IMR-90 (cell line): ENCODE measurements around the gene LPAR1. TPM values are rescaled to one million over a fixed set of nuclear protein-coding genes. Genes with fewer than 3 reads are reported as not detected.

Experiments
- ATAC-seq: fragments of 200-7000 bp; cut with Tn5 transposase; 2 replicates; pipeline ENCODE4 v1.9.1; 2020; ENCODE audit warnings: low read depth, mild to moderate bottlenecking, moderate library complexity
- BruUV-seq: library from RNA; stranded (reverse); fragments of 400-500 nt; replicated peaks from 2 replicates; lab custom pipeline; 2021; lab: Mats Ljungman, UMichigan
- CTCF ChIA-PET: fragments of 300-600 bp; formaldehyde crosslinking; extraction: SDS; loops from one replicate; lab custom pipeline; 2021; ENCODE audit warnings: antibody characterized with exemption; lab: Yijun Ruan, JAX
- POLR2A ChIA-PET: fragments of 300-600 bp; sonication (Branson Sonifier 250); formaldehyde crosslinking; loops from one replicate; lab custom pipeline; 2022; ENCODE audit warnings: antibody characterized with exemption; ENCODE audit not compliant: unreplicated experiment; lab: Charles Lee
- DNase-seq: peaks from one replicate; pipeline ENCODE4 v3.0.0; 2013
- H2AFZ ChIP-seq: replicated peaks from 2 replicates; pipeline ENCODE3; 2013; ENCODE audit warnings: low read length, mild to moderate bottlenecking; ENCODE audit not compliant: poor library complexity
- H2AK5ac ChIP-seq: 2 replicates; pipeline ENCODE4 v1.6.1; 2013; ENCODE audit warnings: low read depth, low read length, inconsistent platforms
- H2AK9ac ChIP-seq: replicated peaks from 2 replicates; pipeline ENCODE3; 2013; ENCODE audit warnings: mild to moderate bottlenecking, low read depth, low read length, moderate library complexity; ENCODE audit not compliant: poor library complexity
- H2BK120ac ChIP-seq: 2 replicates; pipeline ENCODE4 v1.6.1; 2013; ENCODE audit warnings: low read depth, low read length, inconsistent platforms
- H2BK15ac ChIP-seq: 3 replicates; pipeline ENCODE4 v1.6.1; 2013; ENCODE audit warnings: low read depth, low read length, inconsistent platforms
- H2BK20ac ChIP-seq: 2 replicates; pipeline ENCODE4 v1.6.1; 2013; ENCODE audit warnings: low read depth, mild to moderate bottlenecking, inconsistent platforms, low read length, moderate library complexity
- H2BK5ac ChIP-seq: 2 replicates; pipeline ENCODE4 v1.6.1; 2013; ENCODE audit warnings: mild to moderate bottlenecking, low read depth, low read length, inconsistent platforms; ENCODE audit not compliant: poor library complexity, severe bottlenecking
- H3K14ac ChIP-seq: replicated peaks from 2 replicates; pipeline ENCODE4 v1.6.1; 2013; ENCODE audit warnings: low read depth, low read length, inconsistent platforms
- H3K18ac ChIP-seq: 2 replicates; pipeline ENCODE4 v1.6.1; 2013; ENCODE audit warnings: low read depth, low read length, control low read depth
- H3K23ac ChIP-seq: 2 replicates; pipeline ENCODE4 v1.6.1; 2013; ENCODE audit warnings: low read depth, low read length, inconsistent platforms
- H3K27ac ChIP-seq: 2 replicates; pipeline ENCODE4 v1.5.1; 2013; ENCODE audit warnings: mild to moderate bottlenecking, control low read depth, low read length; ENCODE audit not compliant: insufficient read depth
- H3K27me3 ChIP-seq: 2 replicates; pipeline ENCODE4 v1.6.1; 2013; ENCODE audit warnings: low read length; ENCODE audit not compliant: control insufficient read depth, insufficient read depth
- H3K36me3 ChIP-seq: 2 replicates; pipeline ENCODE4 v1.6.1; 2013; ENCODE audit warnings: low read length, mixed read lengths; ENCODE audit not compliant: control insufficient read depth, insufficient read depth
- H3K4ac ChIP-seq: 2 replicates; pipeline ENCODE4 v1.6.1; 2013; ENCODE audit warnings: low read depth, low read length, inconsistent platforms
- H3K4me1 ChIP-seq: 2 replicates; pipeline ENCODE4 v1.6.1; 2013; ENCODE audit warnings: low read length, mixed read lengths; ENCODE audit not compliant: control insufficient read depth, insufficient read depth
- H3K4me2 ChIP-seq: 2 replicates; pipeline ENCODE4 v1.6.1; 2013; ENCODE audit warnings: low read depth, mild to moderate bottlenecking, control low read depth, low read length, moderate library complexity
- H3K4me3 ChIP-seq: 2 replicates; pipeline ENCODE4 v1.5.1; 2013; ENCODE audit warnings: low read depth, mild to moderate bottlenecking, control low read depth, low read length, moderate library complexity; ENCODE audit not compliant: insufficient read depth
- H3K56ac ChIP-seq: 2 replicates; pipeline ENCODE4 v1.6.1; 2013; ENCODE audit warnings: low read length, inconsistent platforms; ENCODE audit not compliant: insufficient read depth; ENCODE audit errors: extremely low read depth
- H3K79me1 ChIP-seq, 2 experiments: 2 replicates each; pipeline ENCODE4 v1.6.1; 2013; ENCODE audit warnings: low read length in 2 of 2, inconsistent platforms in 1 of 2, low read depth in 1 of 2
- H3K9ac ChIP-seq: 2 replicates; pipeline ENCODE4 v1.6.1; 2013; ENCODE audit warnings: low read depth, low read length, control low read depth
- H3K9me1 ChIP-seq: 2 replicates; pipeline ENCODE4 v1.6.1; 2013; ENCODE audit warnings: low read length, inconsistent platforms; ENCODE audit not compliant: insufficient read depth
- H3K9me3 ChIP-seq: 2 replicates; pipeline ENCODE4 v1.6.1; 2013; ENCODE audit warnings: low read length; ENCODE audit not compliant: control insufficient read depth, insufficient read depth
- H4K20me1 ChIP-seq: 2 replicates; pipeline ENCODE4 v1.6.1; 2013; ENCODE audit warnings: low read length, inconsistent platforms; ENCODE audit not compliant: insufficient read depth
- H4K5ac ChIP-seq: 2 replicates; pipeline ENCODE4 v1.6.1; 2013; ENCODE audit warnings: mild to moderate bottlenecking, low read depth, low read length, control low read depth
- H4K8ac ChIP-seq, 2 experiments: 2 replicates each; pipeline ENCODE4 v1.6.1; 2013; ENCODE audit warnings: low read depth in 2 of 2, low read length in 2 of 2, control low read depth in 1 of 2, inconsistent platforms in 1 of 2
- H4K91ac ChIP-seq: 2 replicates; pipeline ENCODE4 v1.6.1; 2013; ENCODE audit warnings: low read depth, low read length, inconsistent platforms; ENCODE audit not compliant: insufficient read depth
- BHLHE40 ChIP-seq: fragments of 150-350 bp; IDR thresholded peaks from 2 replicates; pipeline ENCODE4 v1.6.1; 2016; ENCODE audit warnings: mild to moderate bottlenecking, low read depth, low read length
- FOS ChIP-seq: fragments of 150-350 bp; IDR thresholded peaks from 2 replicates; pipeline ENCODE4 v1.6.1; 2016; ENCODE audit warnings: low read depth, low read length
- SMC3 ChIP-seq: fragments of 150-350 bp; IDR thresholded peaks from 2 replicates; pipeline ENCODE4 v1.6.1; 2016; ENCODE audit warnings: low read depth, mild to moderate bottlenecking, antibody characterized with exemption, low read length, moderate library complexity
- whole genome bisulfite sequencing, 2 experiments: methylation state at CpG; one replicate each; pipeline versions ENCODE4 v1.1.5 to v1.1.7; 2013; ENCODE audit warnings: missing lambda C conversion rate in 2 of 2; ENCODE audit not compliant: insufficient read length in 1 of 2; ENCODE audit errors: extremely low coverage in 2 of 2; 5-methylcytosine and 5-hydroxymethylcytosine counted together
- dilution Hi-C: fragments of 300-500 bp; cut with HindIII; formaldehyde crosslinking; loops from one replicate; pipeline ENCODE4 v1.14.3; 2018; ENCODE audit warnings: low sequenced_read_pairs; ENCODE audit not compliant: unreplicated experiment
- in situ Hi-C: fragments of 300-500 bp; cut with MboI; formaldehyde crosslinking; loops from 3 replicates; pipeline ENCODE4 v1.14.3; 2019; ENCODE audit warnings: low sequenced_read_pairs, inconsistent platforms, mixed read lengths
- intact Hi-C: fragments of 100-400 bp; cut with micrococcal nuclease; formaldehyde crosslinking; loops from 2 replicates; pipeline ENCODE4 v1.10.0; 2022
- polyA plus RNA-seq, 3 experiments: library from polyadenylated mRNA; depleted of rRNA; stranded (reverse); fragments of >200 nt; gene quantifications; 2 replicates each; pipeline ENCODE4 v1.2.3, GENCODE V29; 2012; ENCODE audit warnings: low replicate concordance in 1 of 3
- total RNA-seq: library from RNA; depleted of rRNA; stranded (reverse); fragments of >200 nt; gene quantifications from 2 replicates; pipeline ENCODE4 v1.2.3, GENCODE V29; 2012

The LPAR1 gene
- total and polyA plus RNA-seq, 2 of the 4 experiments (the other 2 are of a cell fraction): 171 to 315 TPM

DNA sequence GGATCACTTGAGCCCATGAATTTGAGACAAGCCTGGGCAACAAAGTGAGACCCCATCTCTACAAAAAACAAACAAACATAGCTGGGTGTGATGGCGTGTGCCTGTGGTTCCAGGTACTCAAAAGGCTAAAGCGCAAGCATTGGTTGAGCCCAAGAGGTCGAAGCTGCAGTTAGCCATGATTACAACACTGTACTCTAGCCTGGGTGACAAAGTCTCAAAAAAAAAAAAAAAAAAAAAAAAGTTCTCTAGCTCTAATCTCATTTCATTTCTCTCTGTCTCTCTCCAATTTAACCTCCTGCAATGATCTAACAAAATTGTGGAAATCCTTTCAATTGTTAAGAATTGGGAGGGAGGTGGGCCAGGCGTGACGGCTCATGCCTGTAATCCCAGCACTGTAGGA is 33.3 kb downstream of the LPAR1 start:
- no peak overlapping the region for H4K5ac ChIP-seq
- peaks cover 13% of the 10 kb centered on the region for H3K4me1 ChIP-seq
- no peak overlapping the region for H3K4me3 ChIP-seq
- H2BK5ac ChIP-seq: no peak overlapping the region
- no peak overlapping the region for H3K9ac ChIP-seq
- H3K27ac ChIP-seq: no peak overlapping the region
- H2BK20ac ChIP-seq: no peak overlapping the region
- intact Hi-C loops: no loop called here
- no peak overlapping the region for H2AK5ac ChIP-seq
- H4K91ac ChIP-seq: no peak overlapping the region
- dilution Hi-C loops: no loop called here
- H3K4ac ChIP-seq: no peak overlapping the region
- H3K23ac ChIP-seq: no peak overlapping the region
- no peak overlapping the region for H3K18ac ChIP-seq
- no peak overlapping the region for H4K8ac ChIP-seq
- H3K9me3 ChIP-seq: no peaks in the 10 kb centered on the region
- BruUV-seq: no TSS peak
- H3K14ac ChIP-seq: no peak overlapping the region
- no peak overlapping the region for H3K4me2 ChIP-seq
- TF ChIP-seq FOS (no peak), BHLHE40 (no peak), SMC3 (no peak)
- ATAC-seq (no peak), DNase-seq (no peak)
- H3K56ac ChIP-seq: no peak overlapping the region
- peaks cover 88% of the 10 kb centered on the region for H4K20me1 ChIP-seq
- ChIA-PET POLR2A (no interaction called here), CTCF (no interaction called here)
- H3K27me3 ChIP-seq: no peaks in the 10 kb centered on the region
- in situ Hi-C loops: no loop called here
- no peak overlapping the region for H2BK15ac ChIP-seq
- H2AK9ac ChIP-seq: no peak overlapping the region
- H2BK120ac ChIP-seq: no peak overlapping the region
- peaks cover 26 to 68% of the 10 kb centered on the region in 2 experiments for H3K79me1 ChIP-seq
- no peak overlapping the region for H2AFZ ChIP-seq
- H3K36me3 ChIP-seq: peaks cover 17% of the 10 kb centered on the region
- WGBS, 2 experiments: no CpG with 5 or more reads among the region's 5 CpGs
- H3K9me1 ChIP-seq: peaks cover 26% of the 10 kb centered on the region
